Activated naive CD4-positive, alpha-beta T cell (primary cell): ENCODE results near the gene IMPA2.
"Not testable (repeated sequence)": the region's sequence is repeated elsewhere in the genome, so short reads cannot be mapped to it uniquely, and the experiment has no call there.

Experiments
- DNase-seq, 4 experiments: peaks; one replicate each; lab custom pipeline; 2025; lab: John Stamatoyannopoulos, UW

Gene IMPA2

GRCh38 chr18:12029786-12030584 is 48.7 kb downstream of the IMPA2 start:
- DNase-seq, result no peak

GRCh38 chr18:12030670-12031069 is 49.4 kb downstream of the IMPA2 start:
- DNase-seq, result no peak

- no peak for DNase-seq
These were observed 49.9 kb downstream of the IMPA2 start for GRCh38 chr18:12031181-12031580.

GRCh38 chr18:12031846-12032245 is 50.5 kb downstream of the IMPA2 start:
- no peak for DNase-seq

DNA sequence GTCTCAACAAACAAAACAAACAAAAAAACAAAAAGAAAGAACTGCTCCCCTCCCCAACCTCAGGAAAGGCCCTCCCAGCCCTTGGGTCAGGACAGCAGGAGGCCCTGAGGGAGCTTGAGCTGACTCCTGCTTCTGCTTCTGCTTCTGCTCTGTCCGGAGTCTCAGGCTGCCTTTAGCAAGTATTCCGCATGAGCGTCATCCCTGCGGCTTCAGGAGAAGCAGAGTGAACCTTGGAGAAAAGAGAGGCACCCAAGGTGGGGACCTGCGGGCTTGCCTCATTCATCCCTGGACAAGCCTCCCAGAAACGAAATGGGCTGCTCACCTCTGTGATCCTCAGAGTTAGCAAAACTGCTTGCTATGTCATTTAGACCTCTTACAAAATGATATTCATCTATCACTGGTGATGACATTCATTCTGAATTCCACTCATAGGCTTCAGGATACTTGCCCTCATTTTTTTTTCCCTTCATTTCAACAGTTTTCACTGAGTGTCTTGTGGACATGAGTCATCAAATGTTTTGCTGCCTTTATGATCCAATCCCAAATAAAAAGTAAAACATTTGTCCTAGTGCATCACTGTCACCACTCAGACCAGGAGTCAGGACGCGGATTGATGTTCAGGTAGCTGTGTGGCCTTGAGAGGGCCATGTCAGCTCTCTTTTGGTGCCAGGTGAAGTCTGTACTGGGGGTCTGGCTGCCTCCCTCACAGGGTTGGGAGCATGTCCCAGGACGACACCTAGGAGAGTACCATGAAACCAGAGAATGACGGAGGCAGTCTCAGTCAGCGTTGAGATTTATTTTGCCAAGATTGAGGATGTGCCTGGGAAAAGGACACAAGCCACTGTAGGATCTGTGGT is 51.7 kb downstream of the IMPA2 start:
- DNase-seq, result no peak

DNA sequence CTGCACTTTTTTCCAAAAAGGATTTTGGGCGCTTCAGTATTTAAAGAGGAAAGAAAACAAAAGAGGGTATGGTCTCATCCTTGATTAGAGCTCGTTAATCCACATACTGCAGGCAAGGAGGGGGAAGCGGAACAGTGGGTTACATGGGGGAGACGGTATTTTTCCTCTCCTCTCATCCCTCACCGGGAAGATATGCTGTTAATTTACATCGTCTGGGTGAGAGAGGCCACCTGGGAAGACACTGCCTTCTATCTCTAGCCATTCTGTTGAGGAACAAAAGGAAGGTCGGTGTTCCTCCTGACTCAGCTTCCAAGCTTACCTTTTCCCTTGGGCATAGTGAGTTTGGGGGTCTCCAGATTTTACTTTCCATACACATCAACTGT is 52.3 kb downstream of the IMPA2 start:
- no peak for DNase-seq

DNA sequence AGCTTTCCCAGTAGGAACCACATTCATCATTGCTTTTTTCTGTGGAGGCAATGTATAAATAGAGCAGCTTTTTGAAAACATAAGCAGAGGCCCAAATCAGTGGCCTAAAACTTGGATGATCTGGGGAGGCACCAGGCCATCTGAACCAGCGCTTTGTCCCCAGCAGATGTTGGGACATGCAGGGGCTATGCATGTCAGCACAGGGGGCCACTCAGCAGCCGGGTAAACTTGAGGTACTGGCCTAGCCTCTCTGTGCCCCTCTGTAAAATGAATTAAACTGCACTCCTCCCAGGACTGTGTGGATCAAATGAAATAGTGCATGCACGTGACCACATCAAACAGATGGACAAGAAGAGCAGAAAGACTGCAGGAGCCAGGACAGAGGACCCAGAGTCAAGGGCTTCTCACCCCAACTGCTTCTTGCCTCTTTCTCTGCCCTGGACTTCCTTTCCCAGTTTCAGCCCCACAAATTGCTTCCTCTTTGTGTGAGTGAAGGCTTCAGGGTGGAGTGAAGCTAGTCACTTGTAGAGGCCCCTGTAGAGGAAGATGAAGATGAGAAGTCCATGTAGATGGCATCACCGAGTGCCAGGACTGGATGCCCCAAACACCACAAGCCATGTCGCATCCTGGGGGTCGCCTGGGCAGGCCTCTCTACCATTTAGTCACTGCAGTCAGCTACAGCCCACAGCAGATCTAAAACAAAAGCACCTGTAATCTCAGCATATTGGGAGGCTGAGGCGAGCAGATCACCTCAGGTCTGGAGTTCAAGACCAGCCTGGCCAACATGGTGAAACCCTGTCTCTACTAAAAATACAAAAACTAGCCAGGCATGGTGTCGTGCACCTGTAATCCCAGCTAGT is 53.2 kb downstream of the IMPA2 start:
- DNase-seq, result no peak

DNA sequence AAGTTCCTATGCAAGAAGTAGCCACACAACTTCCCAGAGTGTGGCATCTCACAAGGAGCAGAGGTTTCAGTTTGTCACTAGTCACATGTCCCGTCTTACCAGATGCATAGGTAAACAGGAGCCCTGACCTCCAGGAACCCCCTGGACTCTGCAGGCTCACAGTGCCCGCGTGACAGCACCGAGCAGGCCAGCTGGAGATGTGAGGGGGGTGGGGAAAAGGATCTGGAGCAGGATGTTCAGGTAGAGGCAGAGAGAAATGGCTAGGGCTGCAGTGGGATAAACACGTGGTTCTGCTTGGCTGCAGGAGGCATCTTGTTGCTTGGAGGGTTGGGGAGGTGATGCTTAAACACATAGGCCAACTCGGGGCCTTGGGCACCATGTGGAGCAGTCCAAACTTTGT is 54.2 kb downstream of the IMPA2 start:
- DNase-seq, result no peak

- no peak for DNase-seq
These were observed 55.0 kb downstream of the IMPA2 start for GRCh38 chr18:12036201-12036751.

- peak in 1 of 4 experiments; percentile 12 for DNase-seq
These were observed 56.9 kb downstream of the IMPA2 start for GRCh38 chr18:12038082-12038638.

DNA sequence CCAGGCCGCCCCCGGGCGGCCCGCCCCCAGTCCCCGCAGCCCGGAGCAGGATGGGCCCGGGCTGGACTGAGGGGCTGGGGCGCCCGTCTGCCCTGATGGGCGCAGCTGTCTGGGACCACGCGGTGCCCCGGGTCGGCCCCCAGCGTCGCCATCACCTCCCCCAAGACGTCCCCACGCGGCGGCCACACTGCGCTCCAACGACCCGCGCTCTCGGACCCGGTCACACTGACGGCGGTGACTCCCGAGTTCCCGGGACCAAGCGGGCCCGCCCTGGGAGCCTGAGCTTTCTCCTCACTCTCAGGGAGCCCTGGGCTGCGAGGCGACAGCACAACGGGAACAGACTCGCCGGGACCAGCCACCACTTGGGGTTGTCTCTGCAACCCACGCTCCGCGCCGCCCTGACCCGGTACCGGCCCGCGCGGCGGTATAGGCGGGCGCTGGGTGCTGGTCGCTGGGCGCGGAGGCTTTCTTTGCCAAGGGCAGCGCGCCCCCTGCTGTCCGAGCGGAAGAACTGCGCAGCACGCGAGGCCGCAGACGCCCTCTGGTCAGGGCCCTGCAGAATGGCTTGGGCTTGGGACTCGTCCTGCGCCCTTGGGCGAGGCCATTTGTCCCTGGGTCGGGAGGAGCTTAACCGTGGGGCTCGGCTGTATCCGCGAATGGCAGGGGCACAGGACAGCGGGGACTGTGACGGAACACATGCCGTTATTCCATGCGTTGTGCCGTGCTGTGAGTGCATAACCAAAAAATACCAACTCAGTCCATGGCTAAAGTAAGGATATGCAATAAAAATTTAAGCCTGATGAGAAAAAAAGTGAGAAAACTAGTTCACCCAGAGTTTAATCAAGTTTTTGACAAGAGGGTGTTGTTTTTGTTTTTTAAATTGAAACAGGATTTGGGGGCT is 57.6 kb downstream of the IMPA2 start:
- peak; percentile 44 to 69 (median 52) for DNase-seq

DNA sequence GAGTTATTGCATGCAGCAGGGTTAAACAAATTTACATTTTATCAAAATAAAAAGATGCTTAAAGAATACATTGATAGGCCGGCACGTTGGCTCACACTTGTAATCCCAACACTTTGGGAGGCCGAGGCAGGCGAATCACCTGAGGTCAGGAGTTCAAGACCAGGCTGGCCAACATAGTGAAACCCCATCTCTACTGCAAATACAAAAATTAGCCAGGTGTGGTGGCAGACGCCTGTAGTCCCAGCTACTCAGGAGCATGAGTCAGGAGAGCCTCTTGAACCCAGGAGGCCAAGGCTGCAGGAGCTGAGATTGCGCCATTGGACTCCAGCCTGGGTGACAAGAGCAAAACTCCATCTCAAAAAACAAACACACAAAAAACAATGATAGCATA is 58.2 kb downstream of the IMPA2 start:
- DNase-seq, result not testable (repeated sequence)

DNA sequence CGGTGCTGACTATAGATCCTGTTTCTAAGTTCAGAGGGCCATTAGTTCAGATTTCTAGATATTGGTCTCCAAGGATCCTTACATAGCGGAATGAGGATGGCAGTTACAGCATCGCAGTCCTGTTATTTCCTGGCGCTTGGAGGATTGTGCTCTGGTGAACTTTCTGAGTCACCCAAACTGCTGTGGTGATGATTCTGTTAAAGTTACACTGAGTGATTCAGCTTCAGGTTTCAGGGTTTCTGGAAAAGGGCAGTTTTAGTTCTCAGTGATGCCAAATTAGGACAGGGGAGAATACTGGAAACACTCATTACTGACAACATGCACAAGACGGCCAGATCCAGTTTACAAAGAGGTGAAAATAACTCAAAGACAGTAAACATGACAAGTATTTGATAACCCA is 60.3 kb downstream of the IMPA2 start:
- no peak for DNase-seq

- no peak for DNase-seq
These were observed 62.5 kb downstream of the IMPA2 start for GRCh38 chr18:12043811-12044210.

DNA sequence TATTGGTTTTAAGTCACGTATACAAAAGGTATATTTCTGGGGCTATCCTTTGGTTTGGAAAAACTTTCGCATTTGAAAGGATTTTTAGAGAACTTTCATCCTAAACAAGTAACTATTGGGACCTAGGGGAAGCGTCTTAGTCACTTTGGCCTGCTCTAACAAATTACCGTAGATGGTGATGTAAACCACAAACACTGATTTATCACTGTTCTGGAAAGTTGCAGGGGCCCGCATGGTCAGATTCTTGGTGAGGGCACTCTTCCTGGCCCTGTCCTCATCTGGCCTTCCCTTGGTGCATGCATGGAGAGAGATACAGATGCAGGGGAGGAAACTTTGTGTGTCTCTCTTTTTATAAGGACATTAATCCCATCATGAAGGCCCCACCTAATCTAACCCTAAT is 63.3 kb downstream of the IMPA2 start:
- no peak for DNase-seq

GRCh38 chr18:12046046-12046750 is 64.9 kb downstream of the IMPA2 start:
- DNase-seq, result no peak

- DNase-seq, result no peak
These were observed 65.5 kb downstream of the IMPA2 start for GRCh38 chr18:12046751-12047335.

DNA sequence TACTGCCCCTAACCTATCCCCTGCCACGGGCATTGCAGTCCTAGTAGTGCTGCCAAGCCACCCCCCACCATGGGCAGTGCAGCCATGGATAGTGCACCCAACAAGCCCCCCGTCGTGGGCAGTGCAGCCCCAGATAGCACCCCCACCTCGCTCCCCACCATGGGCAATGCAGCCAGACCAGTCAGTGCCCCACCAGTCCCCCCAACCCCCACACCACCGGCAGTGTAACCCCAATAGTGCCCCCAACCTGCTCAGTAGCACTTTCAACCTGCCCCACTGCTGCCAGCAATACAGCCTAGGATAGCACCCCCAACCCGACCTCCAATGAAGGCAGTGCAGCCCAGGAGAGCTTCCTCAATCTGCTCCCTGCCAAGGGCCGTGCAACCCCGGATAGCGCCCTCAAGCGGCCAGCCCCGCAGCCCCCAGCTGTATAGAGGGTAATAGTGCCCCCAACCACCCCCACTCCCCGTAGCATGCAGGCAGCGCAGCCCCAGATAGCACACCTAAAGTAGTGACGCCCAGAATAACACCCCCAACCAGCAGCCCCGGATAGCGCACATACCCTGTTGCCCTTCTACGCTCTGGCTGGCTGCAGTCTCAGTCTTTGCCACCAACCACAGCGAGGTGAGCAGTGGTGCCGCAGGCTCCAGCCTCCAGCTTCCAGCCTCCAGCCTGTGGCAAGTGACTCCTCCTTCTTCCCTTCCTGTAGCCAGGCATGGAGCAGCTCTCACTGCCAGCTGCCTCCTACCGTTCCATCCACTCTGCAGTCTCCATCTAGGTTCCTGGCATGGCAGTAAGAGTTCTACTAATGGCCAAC is 66.9 kb downstream of the IMPA2 start:
- DNase-seq, result no peak

GRCh38 chr18:12048827-12049175 is 67.5 kb downstream of the IMPA2 start:
- DNase-seq, result no peak
